AG04450 (cell line): ENCODE measurements around the gene PLAAT2. TPM values are rescaled to one million over a fixed set of nuclear protein-coding genes. Genes with fewer than 3 reads are reported as not detected.
"Not testable (repeated sequence)": the region's sequence is repeated elsewhere in the genome, so short reads cannot be mapped to it uniquely, and the experiment has no call there.

Experiments
- CTCF ChIA-PET: fragments of 300-600, 350-600 bp; formaldehyde crosslinking; extraction: SDS; loops from one replicate; lab custom pipeline; 2022; ENCODE audit warnings: antibody characterized with exemption, inconsistent platforms; lab: Charles Lee
- POLR2A ChIA-PET: fragments of 350-600 bp; formaldehyde crosslinking; extraction: SDS; loops from one replicate; lab custom pipeline; 2021; ENCODE audit warnings: antibody characterized with exemption, inconsistent platforms; lab: Yijun Ruan, JAX
- DNase-seq: peaks from one replicate; pipeline ENCODE4 v3.0.0-alpha.2; 2011; ENCODE audit warnings: low read depth, low spot score
- H3K27ac ChIP-seq: one replicate; pipeline ENCODE4 v1.5.1; 2012; ENCODE audit warnings: low read depth, low read length, control low read depth
- H3K27me3 ChIP-seq: one replicate; pipeline ENCODE4 v1.6.0; 2012; ENCODE audit warnings: low read length; ENCODE audit not compliant: control insufficient read depth, insufficient read depth
- H3K4me3 ChIP-seq: 2 replicates; pipeline ENCODE4 v1.5.1; 2011; ENCODE audit warnings: mild to moderate bottlenecking, low read depth, low read length, control low read depth
- H3K9me3 ChIP-seq: 2 replicates; pipeline ENCODE4 v1.5.1; 2012; ENCODE audit warnings: low read length; ENCODE audit not compliant: control insufficient read depth, insufficient read depth
- polyA plus RNA-seq: library from polyadenylated mRNA; depleted of rRNA; stranded (reverse); fragments of >200 nt; gene quantifications from 2 replicates; pipeline ENCODE4 v1.2.3, GENCODE V29; 2011
- TF ChIP-seq, protein P1 (sequence below): IDR thresholded peaks from 2 replicates; pipeline ENCODE4 v1.5.1; 2011; ENCODE audit warnings: low read depth, low read length, control low read depth, inconsistent platforms

Gene PLAAT2
- polyA plus RNA-seq, 1 experiment, result not detected

- H3K27me3 ChIP-seq, result peaks cover 19% of the 10 kb centered on the region
- TF ChIP-seq, protein P1, sequence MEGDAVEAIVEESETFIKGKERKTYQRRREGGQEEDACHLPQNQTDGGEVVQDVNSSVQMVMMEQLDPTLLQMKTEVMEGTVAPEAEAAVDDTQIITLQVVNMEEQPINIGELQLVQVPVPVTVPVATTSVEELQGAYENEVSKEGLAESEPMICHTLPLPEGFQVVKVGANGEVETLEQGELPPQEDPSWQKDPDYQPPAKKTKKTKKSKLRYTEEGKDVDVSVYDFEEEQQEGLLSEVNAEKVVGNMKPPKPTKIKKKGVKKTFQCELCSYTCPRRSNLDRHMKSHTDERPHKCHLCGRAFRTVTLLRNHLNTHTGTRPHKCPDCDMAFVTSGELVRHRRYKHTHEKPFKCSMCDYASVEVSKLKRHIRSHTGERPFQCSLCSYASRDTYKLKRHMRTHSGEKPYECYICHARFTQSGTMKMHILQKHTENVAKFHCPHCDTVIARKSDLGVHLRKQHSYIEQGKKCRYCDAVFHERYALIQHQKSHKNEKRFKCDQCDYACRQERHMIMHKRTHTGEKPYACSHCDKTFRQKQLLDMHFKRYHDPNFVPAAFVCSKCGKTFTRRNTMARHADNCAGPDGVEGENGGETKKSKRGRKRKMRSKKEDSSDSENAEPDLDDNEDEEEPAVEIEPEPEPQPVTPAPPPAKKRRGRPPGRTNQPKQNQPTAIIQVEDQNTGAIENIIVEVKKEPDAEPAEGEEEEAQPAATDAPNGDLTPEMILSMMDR, result no peak
- no peak overlapping the region for H3K4me3 ChIP-seq
- H3K27ac ChIP-seq, result no peak overlapping the region
- no peak for DNase-seq
- POLR2A ChIA-PET, result no interaction called here
- no peaks in the 10 kb centered on the region; the same call in 1 of the 2 replicates for H3K9me3 ChIP-seq
- CTCF ChIA-PET, result no interaction called here
Observed at GRCh38 chr11:63552921-63553320, 10.3 kb downstream of the PLAAT2 start.

DNA sequence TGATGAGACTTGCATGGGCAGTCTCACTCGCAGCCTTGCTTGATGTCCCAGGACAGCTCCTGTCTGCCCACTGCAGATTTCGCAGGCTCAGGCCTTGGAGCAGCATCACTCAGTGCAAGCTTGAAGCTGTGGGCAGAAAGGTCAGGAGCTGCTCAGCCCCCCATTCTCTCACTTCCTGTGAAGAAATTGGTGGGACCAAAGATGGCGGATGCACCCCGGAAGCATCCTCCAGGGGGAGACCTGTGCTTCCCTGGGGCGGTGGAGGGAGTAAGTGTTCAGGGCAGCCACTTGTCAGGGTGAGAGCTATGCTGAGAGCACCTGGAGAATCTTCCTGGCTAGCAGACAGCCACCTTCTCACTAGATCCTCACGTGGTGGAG lies 11.3 kb downstream of the PLAAT2 start:
- ChIA-PET CTCF (no interaction called here), POLR2A (no interaction called here)
- Histone ChIP-seq H3K27me3 (peaks cover 14% of the 10 kb centered on the region), H3K9me3 (no peaks in the 10 kb centered on the region; the same call in 1 of the 2 replicates), H3K4me3 (no peak overlapping the region), H3K27ac (no peak overlapping the region)
- DNase-seq, result no peak
- TF ChIP-seq, protein P1, result no peak

- CTCF ChIA-PET, result no interaction called here
- H3K9me3 ChIP-seq, result no peaks in the 10 kb centered on the region; the same call in 1 of the 2 replicates
- no peak overlapping the region for H3K4me3 ChIP-seq
- DNase-seq, result no peak
- H3K27ac ChIP-seq, result no peak overlapping the region
- TF ChIP-seq, protein P1, result no peak
- POLR2A ChIA-PET, result no interaction called here
- H3K27me3 ChIP-seq, result peaks cover 15% of the 10 kb centered on the region
Observed at GRCh38 chr11:63551091-63551888, 11.9 kb downstream of the PLAAT2 start.

DNA sequence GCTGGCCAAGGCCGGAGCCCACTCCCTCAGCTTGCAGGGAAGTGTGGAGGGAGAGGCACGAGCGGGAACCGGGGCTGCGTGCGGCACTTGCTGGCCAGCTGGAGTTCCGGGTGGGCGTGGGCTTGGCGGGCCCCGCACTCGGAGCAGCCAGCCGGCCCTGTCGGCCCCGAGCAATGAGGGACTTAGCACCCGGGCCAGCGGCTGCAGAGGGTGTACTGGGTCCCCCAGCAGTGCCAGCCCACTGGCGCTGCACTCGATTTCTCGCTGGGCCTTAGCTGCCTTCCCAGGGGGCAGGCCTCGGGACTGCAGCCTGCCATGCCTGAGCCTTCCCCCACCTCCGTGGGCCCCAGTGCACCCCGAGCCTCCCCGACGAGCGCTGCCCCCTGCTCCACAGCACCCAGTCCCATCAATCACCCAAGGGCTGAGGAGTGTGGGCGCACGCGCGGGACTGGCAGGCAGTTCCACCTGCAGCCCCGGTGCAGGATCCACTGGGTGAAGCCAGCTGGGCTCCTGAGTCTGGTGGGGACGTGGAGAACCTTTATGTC lies 13.0 kb downstream of the PLAAT2 start:
- DNase-seq, CTCF ChIA-PET, H3K4me3 ChIP-seq, POLR2A ChIA-PET, H3K27me3 ChIP-seq, H3K9me3 ChIP-seq, H3K27ac ChIP-seq: not testable (repeated sequence)

GRCh38 chr11:63549411-63549810 lies 13.8 kb downstream of the PLAAT2 start:
- ChIA-PET CTCF (no interaction called here), POLR2A (no interaction called here)
- H3K27me3 ChIP-seq, result peaks cover 15% of the 10 kb centered on the region
- H3K27ac ChIP-seq, result no peak overlapping the region
- TF ChIP-seq, protein P1, result no peak
- DNase-seq, result no peak
- no peaks in the 10 kb centered on the region; the same call in 1 of the 2 replicates for H3K9me3 ChIP-seq
- no peak overlapping the region for H3K4me3 ChIP-seq
